ENCODE data around the gene GAPVD1. TPM values are rescaled to one million over a fixed set of nuclear protein-coding genes. Genes with fewer than 3 reads are reported as not detected.

The GAPVD1 gene
- total and polyA plus RNA-seq, 2 of the 8 experiments (the other 6 are each of a cell fraction or from before 2014, with no cell fraction given), result 5.5 to 40.5 TPM

DNA sequence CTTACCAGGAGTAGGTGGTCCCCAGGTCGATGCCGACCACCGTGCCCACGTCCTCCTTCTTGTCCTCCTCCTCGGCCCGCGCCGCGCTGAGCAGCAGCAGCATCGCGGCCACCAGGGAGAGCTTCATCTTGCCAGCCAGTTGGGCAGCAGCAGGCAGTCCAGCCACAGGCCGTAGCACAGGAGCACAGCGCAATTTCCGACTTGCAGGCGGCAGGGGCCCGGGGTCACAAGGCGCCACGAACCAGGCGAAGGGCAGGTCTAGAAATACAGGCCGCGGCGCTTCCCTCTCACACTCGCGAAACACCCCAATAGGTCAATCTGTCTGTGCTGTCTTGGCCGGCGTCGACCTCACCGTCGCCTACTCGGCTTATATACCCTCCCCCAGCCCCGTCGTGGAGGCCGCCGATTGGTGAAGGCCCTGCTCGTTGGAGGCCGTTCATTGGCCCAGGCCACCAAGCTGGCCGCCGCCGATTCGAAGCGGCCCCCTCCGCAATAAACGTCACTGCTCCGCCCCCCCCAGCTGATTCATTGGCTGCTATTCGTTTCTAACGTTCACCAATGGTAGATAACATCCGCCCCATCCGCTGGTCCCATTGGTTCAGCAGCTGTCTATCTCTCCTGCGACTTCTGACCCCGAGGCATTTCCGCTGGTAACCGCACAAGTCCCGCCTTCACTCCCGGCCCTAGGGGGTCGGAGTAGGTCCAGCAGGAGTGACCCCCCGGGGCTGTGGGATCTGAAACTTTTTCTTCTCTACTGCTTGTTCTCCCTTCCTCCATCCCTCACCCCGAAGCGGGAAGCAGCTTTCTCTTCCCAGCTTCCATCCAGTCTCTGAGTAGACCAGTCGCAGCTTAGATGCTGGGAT lies 20.4 kb upstream of the GAPVD1 start, which contains the start of gene HSPA5 (continued):
- TF ChIP-seq, protein P1, sequence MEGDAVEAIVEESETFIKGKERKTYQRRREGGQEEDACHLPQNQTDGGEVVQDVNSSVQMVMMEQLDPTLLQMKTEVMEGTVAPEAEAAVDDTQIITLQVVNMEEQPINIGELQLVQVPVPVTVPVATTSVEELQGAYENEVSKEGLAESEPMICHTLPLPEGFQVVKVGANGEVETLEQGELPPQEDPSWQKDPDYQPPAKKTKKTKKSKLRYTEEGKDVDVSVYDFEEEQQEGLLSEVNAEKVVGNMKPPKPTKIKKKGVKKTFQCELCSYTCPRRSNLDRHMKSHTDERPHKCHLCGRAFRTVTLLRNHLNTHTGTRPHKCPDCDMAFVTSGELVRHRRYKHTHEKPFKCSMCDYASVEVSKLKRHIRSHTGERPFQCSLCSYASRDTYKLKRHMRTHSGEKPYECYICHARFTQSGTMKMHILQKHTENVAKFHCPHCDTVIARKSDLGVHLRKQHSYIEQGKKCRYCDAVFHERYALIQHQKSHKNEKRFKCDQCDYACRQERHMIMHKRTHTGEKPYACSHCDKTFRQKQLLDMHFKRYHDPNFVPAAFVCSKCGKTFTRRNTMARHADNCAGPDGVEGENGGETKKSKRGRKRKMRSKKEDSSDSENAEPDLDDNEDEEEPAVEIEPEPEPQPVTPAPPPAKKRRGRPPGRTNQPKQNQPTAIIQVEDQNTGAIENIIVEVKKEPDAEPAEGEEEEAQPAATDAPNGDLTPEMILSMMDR (IDR thresholded peaks at IDR 0.05; ENCODE audit: control extremely low read depth in 1 of 3, insufficient read depth in 1 of 3, low read depth in 1 of 3, low read length in 3 of 3), result peak in 2 of 3 experiments; percentile 7 to 11; a peak in 2 of 4 replicates
- no peak for TF ChIP-seq CTBP2 (IDR thresholded peaks at IDR 0.05; ENCODE audit: borderline replicate concordance, insufficient read depth, insufficient read length, low read length)
- TF ChIP-seq, protein P2, sequence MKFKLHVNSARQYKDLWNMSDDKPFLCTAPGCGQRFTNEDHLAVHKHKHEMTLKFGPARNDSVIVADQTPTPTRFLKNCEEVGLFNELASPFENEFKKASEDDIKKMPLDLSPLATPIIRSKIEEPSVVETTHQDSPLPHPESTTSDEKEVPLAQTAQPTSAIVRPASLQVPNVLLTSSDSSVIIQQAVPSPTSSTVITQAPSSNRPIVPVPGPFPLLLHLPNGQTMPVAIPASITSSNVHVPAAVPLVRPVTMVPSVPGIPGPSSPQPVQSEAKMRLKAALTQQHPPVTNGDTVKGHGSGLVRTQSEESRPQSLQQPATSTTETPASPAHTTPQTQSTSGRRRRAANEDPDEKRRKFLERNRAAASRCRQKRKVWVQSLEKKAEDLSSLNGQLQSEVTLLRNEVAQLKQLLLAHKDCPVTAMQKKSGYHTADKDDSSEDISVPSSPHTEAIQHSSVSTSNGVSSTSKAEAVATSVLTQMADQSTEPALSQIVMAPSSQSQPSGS (IDR thresholded peaks at IDR 0.05; ENCODE audit: low read length), result no peak
- peak; percentile 96 for TF ChIP-seq CREB1 (IDR thresholded peaks at IDR 0.05)
- TF ChIP-seq POLR2A (IDR thresholded peaks at IDR 0.05; ENCODE audit: control extremely low read depth in 1 of 2, low read depth in 2 of 2, low read length in 2 of 2), result peak; percentile 99
- TF ChIP-seq TBP (IDR thresholded peaks at IDR 0.05; ENCODE audit: low read depth, low read length), result peak; percentile 96
- TF ChIP-seq SP1 (IDR thresholded peaks at IDR 0.05; ENCODE audit: low read depth, low read length), result peak; percentile 96
- TF ChIP-seq KDM1A (IDR thresholded peaks at IDR 0.05; ENCODE audit: borderline replicate concordance, low read length), result no peak
- peak; percentile 89 for TF ChIP-seq GTF2F1 (IDR thresholded peaks at IDR 0.05; ENCODE audit: borderline replicate concordance, low read depth, low read length)
- TF ChIP-seq, protein P3, sequence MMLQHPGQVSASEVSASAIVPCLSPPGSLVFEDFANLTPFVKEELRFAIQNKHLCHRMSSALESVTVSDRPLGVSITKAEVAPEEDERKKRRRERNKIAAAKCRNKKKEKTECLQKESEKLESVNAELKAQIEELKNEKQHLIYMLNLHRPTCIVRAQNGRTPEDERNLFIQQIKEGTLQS (IDR thresholded peaks at IDR 0.05; ENCODE audit: insufficient read depth, low read depth, low read length), result no peak
- peak; percentile 49 for TF ChIP-seq RBBP5 (IDR thresholded peaks at IDR 0.05; ENCODE audit: borderline replicate concordance, low read depth, low read length)
- TF ChIP-seq KDM5A (IDR thresholded peaks at IDR 0.05; ENCODE audit: low read length), result 0 out of 2 replicates have a peak, but pooled peaks have one; percentile 38
- TF ChIP-seq CHD2 (IDR thresholded peaks at IDR 0.05; ENCODE audit: low read length), result peak; percentile 89
- TF ChIP-seq, protein P4, sequence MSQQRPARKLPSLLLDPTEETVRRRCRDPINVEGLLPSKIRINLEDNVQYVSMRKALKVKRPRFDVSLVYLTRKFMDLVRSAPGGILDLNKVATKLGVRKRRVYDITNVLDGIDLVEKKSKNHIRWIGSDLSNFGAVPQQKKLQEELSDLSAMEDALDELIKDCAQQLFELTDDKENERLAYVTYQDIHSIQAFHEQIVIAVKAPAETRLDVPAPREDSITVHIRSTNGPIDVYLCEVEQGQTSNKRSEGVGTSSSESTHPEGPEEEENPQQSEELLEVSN (IDR thresholded peaks at IDR 0.05), result no peak
- no peak for TF ChIP-seq MAFK (IDR thresholded peaks at IDR 0.05; ENCODE audit: low read depth, low read length)
- no peak for TF ChIP-seq NRF1 (IDR thresholded peaks at IDR 0.05; ENCODE audit: low read depth, low read length)
- no peak for TF ChIP-seq JUN (IDR thresholded peaks at IDR 0.05; ENCODE audit: low read depth, low read length)
- TF ChIP-seq HDAC2 (IDR thresholded peaks at IDR 0.05; ENCODE audit: borderline replicate concordance in 1 of 2, low read depth in 2 of 2, low read length in 2 of 2), result 0 out of 4 replicates have a peak, but pooled peaks of 1 of the 2 experiments have one; percentile 34
